H1 (cell line): ENCODE measurements around the gene BCL6B. TPM values are rescaled to one million over a fixed set of nuclear protein-coding genes. Genes with fewer than 3 reads are reported as not detected.

ENCODE experiments used
- ATF2 ChIP-seq: IDR thresholded peaks from 2 replicates; pipeline ENCODE4 v1.6.1; 2012; ENCODE audit warnings: low read length, inconsistent platforms
- ATF3 ChIP-seq: IDR thresholded peaks from 2 replicates; pipeline ENCODE4 v1.6.1; 2011; ENCODE audit warnings: low read depth, mild to moderate bottlenecking, low read length; ENCODE audit not compliant: insufficient read depth
- CBX5 ChIP-seq: fragments of 300-800, 300-1000 bp; sonication (generic); IDR thresholded peaks from 2 replicates; pipeline ENCODE4 v1.7.1; 2016; ENCODE audit warnings: antibody characterized with exemption, low read length, low read depth
- CTBP2 ChIP-seq: IDR thresholded peaks from 2 replicates; pipeline ENCODE4 v1.7.0; 2011; ENCODE audit warnings: borderline replicate concordance, mild to moderate bottlenecking, moderate library complexity, mixed read lengths, low read length; ENCODE audit not compliant: insufficient read depth, insufficient read length
- E2F6 ChIP-seq: IDR thresholded peaks from 2 replicates; pipeline ENCODE4 v1.6.1; 2012; ENCODE audit warnings: inconsistent platforms
- KDM4A ChIP-seq: IDR thresholded peaks from one replicate; pipeline ENCODE4 v1.7.1; 2012; ENCODE audit warnings: low read depth, mild to moderate bottlenecking, moderate library complexity, low read length, inconsistent platforms; ENCODE audit not compliant: severe bottlenecking
- KDM5A ChIP-seq: fragments of 200-600 bp; IDR thresholded peaks from 2 replicates; pipeline ENCODE4 v1.7.1; 2012; ENCODE audit warnings: mild to moderate bottlenecking, low read length, inconsistent platforms, mixed read lengths
- MAX ChIP-seq: IDR thresholded peaks from 2 replicates; pipeline ENCODE4 v1.6.1; 2012; ENCODE audit warnings: inconsistent platforms
- NANOG ChIP-seq: IDR thresholded peaks from 2 replicates; pipeline ENCODE4 v1.6.1; 2011; ENCODE audit warnings: low read length, low read depth, mild to moderate bottlenecking, inconsistent platforms; ENCODE audit not compliant: insufficient read depth, poor library complexity, severe bottlenecking
- NRF1 ChIP-seq: IDR thresholded peaks from 2 replicates; pipeline ENCODE4 v1.6.1; 2011; ENCODE audit warnings: mild to moderate bottlenecking, low read depth, low read length, improper control_type of control experiment
- PHF8 ChIP-seq: fragments of 200-600 bp; sonication (generic); conservative IDR thresholded peaks from 2 replicates; pipeline ENCODE4 v1.7.1; 2012; ENCODE audit warnings: low read depth, mild to moderate bottlenecking, inconsistent platforms, low read length, moderate library complexity
- RFX5 ChIP-seq: IDR thresholded peaks from 2 replicates; pipeline ENCODE4 v1.6.1; 2011; ENCODE audit warnings: low read depth, low read length, improper control_type of control experiment, borderline replicate concordance
- RXRA ChIP-seq: IDR thresholded peaks from 2 replicates; pipeline ENCODE4 v1.6.1; 2011; ENCODE audit warnings: low read depth, mild to moderate bottlenecking, low read length, moderate library complexity; ENCODE audit not compliant: insufficient read depth
- SAP30 ChIP-seq: fragments of 300-600 bp; sonication (generic); IDR thresholded peaks from 2 replicates; pipeline ENCODE4 v1.7.1; 2012; ENCODE audit warnings: low read length, moderate library complexity, mild to moderate bottlenecking, inconsistent platforms; ENCODE audit not compliant: insufficient read depth, insufficient replicate concordance
- SP1 ChIP-seq: IDR thresholded peaks from 2 replicates; pipeline ENCODE4 v1.6.1; 2011; ENCODE audit warnings: low read depth, low read length
- TAF1 ChIP-seq: IDR thresholded peaks from 2 replicates; pipeline ENCODE4 v1.6.1; 2011; ENCODE audit warnings: mild to moderate bottlenecking, low read depth, low read length
- TAF7 ChIP-seq: optimal IDR thresholded peaks from 2 replicates; pipeline ENCODE3; 2011; ENCODE audit warnings: low read depth, mild to moderate bottlenecking, inconsistent platforms, low read length, moderate library complexity, borderline replicate concordance
- TCF12 ChIP-seq: IDR thresholded peaks from 2 replicates; pipeline ENCODE4 v1.6.1; 2011; ENCODE audit warnings: low read depth, mild to moderate bottlenecking, low read length
- polyA plus RNA-seq, 7 experiments: library from polyadenylated mRNA; depleted of rRNA in 3 of 7; stranded (reverse) in 5 of 7; unstranded in 2 of 7; fragments of >200 nt in 5 of 7; fragments of 200-250 nt in 2 of 7; gene quantifications; 1 replicate in 5 of 7; 2 replicates in 1 of 7; 4 replicates in 1 of 7; pipeline versions ENCODE4 v1.2.1 to v1.2.3, GENCODE V29; 2011 to 2013; ENCODE audit warnings: missing spikeins in 2 of 7, mixed read lengths in 2 of 7
- total RNA-seq: library from RNA; stranded (reverse); fragmentation: NEBNext Ultra II Directional; extraction: Animal tissue kit (Norgen Biotek cat#: 25700); gene quantifications from 2 replicates; pipeline ENCODE4 v1.2.1, GENCODE V29; 2021

BCL6B gene
- total and polyA plus RNA-seq, 2 of the 8 experiments (the other 6 are each of a cell fraction or from before 2014, with no cell fraction given): 6.6 to 8.7 TPM

- TF ChIP-seq ATF3 (no peak), KDM5A (no peak), NRF1 (no peak), SAP30 (no peak), TCF12 (no peak), CBX5 (no peak), TAF1 (no peak), E2F6 (0 out of 2 replicates have a peak, but pooled peaks have one; percentile 5), SP1 (no peak), RXRA (no peak), KDM4A (peak; percentile 38), ATF2 (no peak), RFX5 (no peak), TAF7 (no peak), NANOG (no peak), CTBP2 (peak; percentile 42), MAX (peak; percentile 49; the same call in 1 of the 2 replicates), PHF8 (no peak)
These were observed 20.8 kb downstream of the BCL6B start, which contains the start of gene SLC16A11 (continued) for GRCh38 chr17:7043497-7044198.
